Suprapubic skin (tissue), 4 donors: Measurements from ENCODE around the gene SUN3. TPM values are rescaled to one million over a fixed set of nuclear protein-coding genes. Genes with fewer than 3 reads are reported as not detected.

Source experiments
- DNase-seq, 2 donors: peaks; one replicate each; pipeline ENCODE4 v3.0.0-alpha.2; 2019; ENCODE audit warnings: low spot score in 2 of 2
- H3K27ac ChIP-seq: fragments of 200-600 bp; sonication (generic); one replicate; pipeline ENCODE4 v1.5.1; 2019
- H3K27me3 ChIP-seq: fragments of 200-600 bp; sonication (generic); one replicate; pipeline ENCODE4 v1.5.1; 2019
- H3K36me3 ChIP-seq: fragments of 200-600 bp; sonication (generic); one replicate; pipeline ENCODE4 v1.5.1; 2019
- H3K4me1 ChIP-seq: fragments of 200-600 bp; sonication (generic); one replicate; pipeline ENCODE4 v1.5.1; 2019
- H3K4me3 ChIP-seq: fragments of 200-600 bp; sonication (generic); one replicate; pipeline ENCODE4 v1.5.1; 2019; ENCODE audit warnings: mild to moderate bottlenecking
- H3K9me3 ChIP-seq: fragments of 200-600 bp; sonication (generic); one replicate; pipeline ENCODE4 v1.5.1; 2019
- EP300 ChIP-seq: sonication (generic); formaldehyde crosslinking; IDR thresholded peaks from one replicate; pipeline ENCODE4 v1.6.1; 2017; ENCODE audit warnings: antibody characterized with exemption
- POLR2A ChIP-seq, 2 donors: fragments of 450-650 bp; IDR thresholded peaks; one replicate each; pipeline ENCODE4 v1.6.1; 2017; ENCODE audit warnings: antibody characterized with exemption in 2 of 2, mild to moderate bottlenecking in 2 of 2, moderate library complexity in 2 of 2
- POLR2AphosphoS5 ChIP-seq, 3 donors: sonication (generic); formaldehyde crosslinking; IDR thresholded peaks; one replicate each; pipeline ENCODE4 v1.6.1; 2017; ENCODE audit warnings: antibody characterized with exemption in 3 of 3
- WGBS: methylation state at CpG from one replicate; pipeline ENCODE4 v1.1.5; 2018; 5-methylcytosine and 5-hydroxymethylcytosine counted together
- total RNA-seq, 4 donors: library from RNA; depleted of rRNA; stranded (reverse); fragments of >200 nt; gene quantifications; one replicate each; pipeline ENCODE4 v1.1.0, GENCODE V29; 2016
- TF ChIP-seq, protein P1 (sequence below), 2 donors: fragments of 200-600 bp in 1 of 2; fragments of 450-650 bp in 1 of 2; sonication (generic) in 1 of 2; IDR thresholded peaks; one replicate each; pipeline ENCODE4 v1.5.1; 2016 to 2019; ENCODE audit warnings: antibody characterized with exemption in 2 of 2, mild to moderate bottlenecking in 1 of 2, moderate library complexity in 1 of 2

The SUN3 gene
- total RNA-seq, 4 donors from 2014 or later = not detected

DNA sequence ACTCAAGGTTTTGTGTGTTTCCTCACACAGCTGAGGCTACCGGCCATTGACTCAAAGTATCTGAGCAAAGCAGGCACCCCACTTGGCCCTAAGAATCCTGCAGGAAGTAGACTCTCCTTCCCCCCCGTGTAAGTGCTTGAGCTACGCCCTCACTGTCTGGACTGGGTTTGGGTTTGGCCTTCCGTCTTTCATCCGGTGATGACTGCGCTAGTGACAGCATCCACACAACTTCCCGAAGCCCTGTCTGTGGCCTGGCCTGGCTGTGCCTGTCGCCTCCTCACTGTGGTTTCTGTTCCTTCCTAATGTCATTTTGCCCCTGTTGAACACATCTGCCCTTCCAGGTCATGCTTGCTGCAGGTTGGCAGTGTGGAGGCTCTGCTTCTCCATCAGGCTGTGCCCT lies 20.9 kb upstream of the SUN3 start:
- no peaks in the 10 kb centered on the region for H3K4me1 ChIP-seq
- H3K9me3 ChIP-seq = no peaks in the 10 kb centered on the region
- WGBS = 81% methylated on average over 8 of the region's 8 CpGs
- no peak for DNase-seq
- no peak overlapping the region for H3K27ac ChIP-seq
- no peaks in the 10 kb centered on the region for H3K36me3 ChIP-seq
- no peak overlapping the region for H3K4me3 ChIP-seq
- no peak for TF ChIP-seq POLR2AphosphoS5 (IDR thresholded peaks at IDR 0.05)
- TF ChIP-seq EP300 = no peak
- H3K27me3 ChIP-seq = no peaks in the 10 kb centered on the region

DNA sequence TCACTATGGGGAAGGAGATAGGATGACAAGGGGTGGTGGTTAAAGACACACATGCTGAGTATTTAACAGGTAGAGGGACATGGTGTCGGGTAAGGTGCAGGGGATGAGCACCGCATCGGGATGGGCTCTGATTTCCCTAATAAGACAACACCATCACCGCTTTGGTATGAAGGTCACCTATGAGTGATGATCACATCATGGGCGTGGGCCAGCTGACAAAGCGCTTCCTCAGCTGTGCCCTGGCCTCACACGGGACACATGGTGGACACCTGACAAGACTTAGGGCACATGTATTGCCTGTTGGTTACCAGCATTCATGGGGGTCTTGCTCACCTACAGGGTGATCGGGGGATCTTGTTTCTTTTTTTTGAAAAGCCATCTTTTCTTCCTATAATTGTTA lies 19.2 kb upstream of the SUN3 start:
- TF ChIP-seq, protein P1, sequence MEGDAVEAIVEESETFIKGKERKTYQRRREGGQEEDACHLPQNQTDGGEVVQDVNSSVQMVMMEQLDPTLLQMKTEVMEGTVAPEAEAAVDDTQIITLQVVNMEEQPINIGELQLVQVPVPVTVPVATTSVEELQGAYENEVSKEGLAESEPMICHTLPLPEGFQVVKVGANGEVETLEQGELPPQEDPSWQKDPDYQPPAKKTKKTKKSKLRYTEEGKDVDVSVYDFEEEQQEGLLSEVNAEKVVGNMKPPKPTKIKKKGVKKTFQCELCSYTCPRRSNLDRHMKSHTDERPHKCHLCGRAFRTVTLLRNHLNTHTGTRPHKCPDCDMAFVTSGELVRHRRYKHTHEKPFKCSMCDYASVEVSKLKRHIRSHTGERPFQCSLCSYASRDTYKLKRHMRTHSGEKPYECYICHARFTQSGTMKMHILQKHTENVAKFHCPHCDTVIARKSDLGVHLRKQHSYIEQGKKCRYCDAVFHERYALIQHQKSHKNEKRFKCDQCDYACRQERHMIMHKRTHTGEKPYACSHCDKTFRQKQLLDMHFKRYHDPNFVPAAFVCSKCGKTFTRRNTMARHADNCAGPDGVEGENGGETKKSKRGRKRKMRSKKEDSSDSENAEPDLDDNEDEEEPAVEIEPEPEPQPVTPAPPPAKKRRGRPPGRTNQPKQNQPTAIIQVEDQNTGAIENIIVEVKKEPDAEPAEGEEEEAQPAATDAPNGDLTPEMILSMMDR (IDR thresholded peaks at IDR 0.05) = no peak
- TF ChIP-seq POLR2A (IDR thresholded peaks at IDR 0.05) (no peak), POLR2AphosphoS5 (IDR thresholded peaks at IDR 0.05) (no peak), EP300 (no peak)
- no peaks in the 10 kb centered on the region for H3K36me3 ChIP-seq
- DNase-seq = no peak
- H3K27me3 ChIP-seq = no peaks in the 10 kb centered on the region
- no peaks in the 10 kb centered on the region for H3K9me3 ChIP-seq
- 91% methylated on average over 8 of the region's 8 CpGs for WGBS
- H3K4me3 ChIP-seq = no peak overlapping the region
- no peak overlapping the region for H3K27ac ChIP-seq
- no peaks in the 10 kb centered on the region for H3K4me1 ChIP-seq

GRCh38 chr7:48046458-48046857 lies 17.6 kb upstream of the SUN3 start:
- H3K27me3 ChIP-seq = no peaks in the 10 kb centered on the region
- H3K36me3 ChIP-seq = no peaks in the 10 kb centered on the region
- 68% methylated on average over 14 of the region's 14 CpGs for WGBS
- no peak overlapping the region for H3K4me3 ChIP-seq
- no peak for DNase-seq
- TF ChIP-seq, protein P1 (IDR thresholded peaks at IDR 0.05) = no peak
- TF ChIP-seq POLR2AphosphoS5 (IDR thresholded peaks at IDR 0.05) (no peak), EP300 (no peak), POLR2A (IDR thresholded peaks at IDR 0.05) (no peak)
- no peak overlapping the region for H3K27ac ChIP-seq
- H3K9me3 ChIP-seq = no peaks in the 10 kb centered on the region
- H3K4me1 ChIP-seq = no peaks in the 10 kb centered on the region

GRCh38 chr7:48045195-48045765 lies 16.4 kb upstream of the SUN3 start:
- Histone ChIP-seq H3K36me3 (no peaks in the 10 kb centered on the region), H3K27ac (no peak overlapping the region), H3K4me3 (no peak overlapping the region), H3K4me1 (no peaks in the 10 kb centered on the region), H3K9me3 (no peaks in the 10 kb centered on the region), H3K27me3 (no peaks in the 10 kb centered on the region)
- no peak for DNase-seq
- 84% methylated on average over 9 of the region's 9 CpGs for WGBS
- TF ChIP-seq EP300 (no peak), POLR2A (IDR thresholded peaks at IDR 0.05) (no peak)

DNA sequence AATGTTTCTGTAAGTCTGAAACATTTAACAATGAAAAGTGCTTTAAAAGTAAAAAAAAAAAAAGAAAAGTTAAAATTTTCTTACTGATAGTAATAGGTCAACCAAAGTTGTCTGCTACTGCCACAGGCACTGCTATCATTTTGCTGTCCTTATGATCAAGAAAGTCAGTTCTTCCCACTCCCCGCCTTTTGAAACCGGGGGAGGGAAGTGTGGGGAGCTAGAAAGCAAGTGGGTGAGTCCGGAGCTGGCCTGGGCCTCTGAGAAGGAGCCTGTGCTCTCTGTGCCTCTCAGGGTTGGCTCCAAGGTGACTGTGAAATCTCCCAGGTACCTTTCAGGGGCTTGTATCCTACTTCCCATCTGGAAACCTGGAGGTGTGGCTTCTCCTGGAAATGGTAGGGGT lies 13.7 kb upstream of the SUN3 start:
- Histone ChIP-seq H3K36me3 (no peaks in the 10 kb centered on the region), H3K27me3 (no peaks in the 10 kb centered on the region), H3K4me3 (no peak overlapping the region), H3K9me3 (no peaks in the 10 kb centered on the region), H3K4me1 (no peaks in the 10 kb centered on the region), H3K27ac (no peak overlapping the region)
- DNase-seq = no peak
- WGBS = 61% methylated on average over 3 of the region's 3 CpGs
- TF ChIP-seq POLR2AphosphoS5 (IDR thresholded peaks at IDR 0.05) = no peak
- TF ChIP-seq, protein P1 (IDR thresholded peaks at IDR 0.05) = no peak
- no peak for TF ChIP-seq EP300
- TF ChIP-seq POLR2A (IDR thresholded peaks at IDR 0.05) = no peak

GRCh38 chr7:48042216-48042615 lies 13.3 kb upstream of the SUN3 start:
- Histone ChIP-seq H3K4me3 (no peak overlapping the region), H3K27ac (no peak overlapping the region), H3K4me1 (no peaks in the 10 kb centered on the region), H3K36me3 (no peaks in the 10 kb centered on the region), H3K27me3 (no peaks in the 10 kb centered on the region), H3K9me3 (no peaks in the 10 kb centered on the region)
- DNase-seq = no peak
- no peak for TF ChIP-seq POLR2AphosphoS5 (IDR thresholded peaks at IDR 0.05)
- TF ChIP-seq EP300 = no peak
- TF ChIP-seq, protein P1 (IDR thresholded peaks at IDR 0.05) = no peak
- no peak for TF ChIP-seq POLR2A (IDR thresholded peaks at IDR 0.05)
- 61% methylated on average over 3 of the region's 3 CpGs for WGBS
